Stimulated activated CD8-positive, alpha-beta memory T cell treated with anti-CD3 and anti-CD28 coated beads, Interleukin-4, amount 100 ng/mL, for 48 hours (primary cell): ENCODE results near the gene LTO1.

Experiments used
- DNase-seq: peaks from one replicate; pipeline ENCODE4 v3.0.0-alpha.2; 2020

LTO1 gene

DNA sequence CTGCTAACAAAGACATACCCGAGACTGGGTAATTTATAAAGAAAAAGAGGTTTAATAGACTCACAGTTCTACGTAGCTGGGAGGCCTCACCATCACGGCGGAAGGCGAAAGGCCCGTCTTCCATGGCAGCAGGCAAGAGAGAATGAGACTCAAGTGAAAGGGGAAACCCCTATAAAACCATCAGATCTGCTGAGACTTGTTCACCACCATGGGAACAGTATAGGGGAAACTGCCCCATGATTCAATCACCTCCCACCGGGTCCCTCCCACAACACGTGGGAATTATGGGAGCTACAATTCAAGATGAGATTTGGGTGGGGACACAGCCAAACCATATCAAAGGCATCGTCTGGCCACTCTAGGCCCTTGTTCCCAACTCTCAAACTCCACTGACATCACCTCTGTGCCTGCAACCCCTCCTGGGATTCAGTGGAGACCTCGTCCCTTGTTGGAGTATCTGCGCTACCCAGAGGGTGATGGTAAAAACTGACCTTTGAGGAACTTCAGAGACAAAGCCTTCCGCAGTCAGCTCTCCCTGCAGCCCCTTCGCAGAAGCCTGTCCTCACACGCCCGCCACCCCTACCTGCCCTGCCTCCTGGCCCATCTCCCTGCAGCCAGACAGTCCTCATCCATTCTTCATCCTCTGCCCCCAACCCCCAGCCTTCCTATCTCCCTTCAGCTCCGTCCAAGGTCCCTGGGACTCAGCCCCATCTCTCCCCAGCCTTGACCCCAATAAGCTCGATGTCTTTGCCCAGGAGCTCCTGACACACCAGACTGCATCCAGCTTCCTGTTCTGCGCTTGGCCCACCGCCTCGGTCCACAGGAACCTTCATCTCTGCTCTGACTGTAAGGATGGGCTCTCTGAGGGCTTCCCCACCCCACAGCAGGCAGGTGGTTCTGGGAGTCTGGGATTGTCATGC is 18.4 kb downstream of the LTO1 start:
- no peak for DNase-seq

DNA sequence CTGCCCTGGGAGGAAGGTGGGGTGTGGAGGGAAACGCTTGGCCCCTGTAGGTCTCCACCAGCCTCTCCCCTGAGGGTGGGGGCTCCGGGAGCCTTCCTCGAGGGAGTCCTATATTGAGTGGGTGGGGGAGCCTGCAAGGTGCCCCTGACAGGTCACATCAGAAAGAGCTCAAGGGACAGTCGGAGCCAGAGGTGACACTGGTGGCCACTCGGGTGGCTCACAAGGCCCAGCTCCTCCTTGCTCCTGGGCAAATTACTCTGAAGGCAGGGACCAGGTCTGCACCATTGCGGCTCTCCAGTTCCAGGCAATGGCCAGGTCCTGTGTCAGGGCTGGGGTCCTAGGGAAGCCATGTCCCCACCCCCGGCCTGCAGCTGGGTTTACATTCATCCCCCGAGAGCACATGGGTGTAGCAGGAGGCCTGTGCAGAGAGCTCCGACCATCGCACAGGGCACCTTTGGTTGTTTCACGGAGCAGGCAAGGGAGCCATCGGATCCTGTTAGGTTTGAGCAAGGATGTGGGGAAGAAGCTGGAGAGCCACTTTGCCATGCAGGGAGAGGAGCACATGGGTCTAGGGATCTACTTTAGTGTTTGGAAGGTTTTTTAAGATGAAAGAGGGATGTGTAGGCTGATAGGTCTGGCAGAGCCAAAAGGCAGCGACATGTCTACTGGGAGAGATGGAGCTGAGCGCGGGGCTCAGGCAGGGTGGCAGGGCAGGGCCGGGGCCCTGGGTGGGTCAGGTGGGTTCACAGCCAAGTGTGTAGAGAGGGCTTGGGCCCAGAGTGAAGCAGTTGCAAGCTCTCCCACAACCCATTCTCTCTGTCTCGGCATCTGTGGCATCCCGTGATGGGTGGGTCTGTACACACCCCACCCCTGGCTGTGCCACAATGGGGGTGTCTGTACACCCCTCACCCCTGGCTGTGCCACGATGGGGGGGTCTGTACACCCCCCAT is 19.4 kb downstream of the LTO1 start:
- no peak for DNase-seq

DNA sequence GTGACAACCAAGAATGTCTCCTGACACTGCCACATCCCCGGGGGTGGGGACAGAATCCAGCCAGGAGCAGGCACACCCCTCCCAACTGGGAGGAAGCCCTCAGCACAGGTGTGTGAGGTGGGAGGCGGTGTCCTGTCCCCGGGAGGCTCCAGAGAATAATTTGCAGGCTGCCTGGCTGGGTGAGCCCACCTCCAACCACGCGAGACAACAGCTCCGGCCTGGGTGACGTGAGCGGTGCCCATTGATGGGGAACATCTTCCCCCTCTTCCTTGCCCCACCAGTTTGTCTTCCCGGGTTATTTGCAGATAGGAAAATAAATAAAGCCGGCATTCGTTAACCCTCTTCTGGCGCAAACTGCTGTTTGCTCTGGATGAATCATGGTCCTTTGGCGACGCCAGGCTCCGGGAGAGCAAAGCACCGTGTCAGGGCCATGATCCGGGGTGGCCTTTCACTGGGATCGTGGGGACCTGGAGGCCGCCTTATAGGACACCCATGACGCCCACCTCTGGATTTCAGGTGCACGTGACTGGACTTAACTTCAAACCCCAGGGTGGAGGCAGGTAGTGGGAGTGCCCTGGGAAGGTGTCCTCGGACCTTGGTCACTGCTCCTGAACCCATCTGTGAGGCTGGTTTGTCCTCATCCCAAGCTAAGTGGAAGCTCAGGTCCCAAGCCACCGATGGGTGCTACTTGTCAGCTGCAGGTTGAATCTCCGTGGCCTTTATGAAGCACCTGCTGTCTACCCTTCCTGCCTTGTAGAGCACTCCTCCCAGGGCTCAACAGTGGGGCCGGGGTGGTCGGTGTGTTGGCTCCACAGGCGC is 20.3 kb downstream of the LTO1 start:
- no peak for DNase-seq

DNA sequence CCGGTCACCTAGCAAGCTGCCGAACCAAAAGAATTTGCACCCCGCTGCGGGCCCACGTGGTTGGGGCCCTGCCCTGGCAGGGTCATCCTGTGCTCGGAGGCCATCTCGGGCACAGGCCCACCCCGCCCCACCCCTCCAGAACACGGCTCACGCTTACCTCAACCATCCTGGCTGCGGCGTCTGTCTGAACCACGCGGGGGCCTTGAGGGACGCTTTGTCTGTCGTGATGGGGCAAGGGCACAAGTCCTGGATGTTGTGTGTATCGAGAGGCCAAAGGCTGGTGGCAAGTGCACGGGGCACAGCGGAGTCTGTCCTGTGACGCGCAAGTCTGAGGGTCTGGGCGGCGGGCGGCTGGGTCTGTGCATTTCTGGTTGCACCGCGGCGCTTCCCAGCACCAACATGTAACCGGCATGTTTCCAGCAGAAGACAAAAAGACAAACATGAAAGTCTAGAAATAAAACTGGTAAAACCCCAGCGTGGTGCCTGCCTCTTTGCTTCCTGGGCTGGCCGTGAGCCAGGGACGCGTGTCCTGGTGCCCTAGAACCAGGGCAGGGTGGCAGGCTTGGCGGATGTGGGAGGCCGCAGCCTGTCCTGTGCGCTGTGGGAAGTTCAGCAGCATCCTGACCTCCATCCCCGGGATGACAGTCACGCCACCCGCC is 21.0 kb downstream of the LTO1 start:
- DNase-seq: no peak

DNA sequence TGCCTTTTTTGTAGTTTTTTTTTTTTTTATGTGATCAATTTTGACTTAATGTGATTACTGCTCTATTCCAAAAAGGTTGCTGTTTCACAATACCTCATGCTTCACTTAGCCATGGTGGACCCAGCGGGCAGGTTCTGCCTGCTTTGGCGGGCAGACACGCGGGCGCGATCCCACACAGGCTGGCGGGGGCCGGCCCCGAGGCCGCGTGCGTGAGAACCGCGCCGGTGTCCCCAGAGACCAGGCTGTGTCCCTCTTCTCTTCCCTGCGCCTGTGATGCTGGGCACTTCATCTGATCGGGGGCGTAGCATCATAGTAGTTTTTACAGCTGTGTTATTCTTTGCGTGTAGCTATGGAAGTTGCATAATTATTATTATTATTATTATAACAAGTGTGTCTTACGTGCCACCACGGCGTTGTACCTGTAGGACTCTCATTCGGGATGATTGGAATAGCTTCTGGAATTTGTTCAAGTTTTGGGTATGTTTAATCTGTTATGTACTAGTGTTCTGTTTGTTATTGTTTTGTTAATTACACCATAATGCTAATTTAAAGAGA is 21.7 kb downstream of the LTO1 start:
- DNase-seq: no peak

DNA sequence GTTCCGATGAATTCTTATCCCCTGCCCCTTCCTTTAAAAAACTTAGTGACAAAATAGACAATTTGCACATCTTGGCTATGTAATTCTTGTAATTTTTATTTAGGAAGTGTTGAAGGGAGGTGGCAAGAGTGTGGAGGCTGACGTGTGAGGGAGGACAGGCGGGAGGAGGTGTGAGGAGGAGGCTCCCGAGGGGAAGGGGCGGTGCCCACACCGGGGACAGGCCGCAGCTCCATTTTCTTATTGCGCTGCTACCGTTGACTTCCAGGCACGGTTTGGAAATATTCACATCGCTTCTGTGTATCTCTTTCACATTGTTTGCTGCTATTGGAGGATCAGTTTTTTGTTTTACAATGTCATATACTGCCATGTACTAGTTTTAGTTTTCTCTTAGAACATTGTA is 22.2 kb downstream of the LTO1 start:
- no peak for DNase-seq

DNA sequence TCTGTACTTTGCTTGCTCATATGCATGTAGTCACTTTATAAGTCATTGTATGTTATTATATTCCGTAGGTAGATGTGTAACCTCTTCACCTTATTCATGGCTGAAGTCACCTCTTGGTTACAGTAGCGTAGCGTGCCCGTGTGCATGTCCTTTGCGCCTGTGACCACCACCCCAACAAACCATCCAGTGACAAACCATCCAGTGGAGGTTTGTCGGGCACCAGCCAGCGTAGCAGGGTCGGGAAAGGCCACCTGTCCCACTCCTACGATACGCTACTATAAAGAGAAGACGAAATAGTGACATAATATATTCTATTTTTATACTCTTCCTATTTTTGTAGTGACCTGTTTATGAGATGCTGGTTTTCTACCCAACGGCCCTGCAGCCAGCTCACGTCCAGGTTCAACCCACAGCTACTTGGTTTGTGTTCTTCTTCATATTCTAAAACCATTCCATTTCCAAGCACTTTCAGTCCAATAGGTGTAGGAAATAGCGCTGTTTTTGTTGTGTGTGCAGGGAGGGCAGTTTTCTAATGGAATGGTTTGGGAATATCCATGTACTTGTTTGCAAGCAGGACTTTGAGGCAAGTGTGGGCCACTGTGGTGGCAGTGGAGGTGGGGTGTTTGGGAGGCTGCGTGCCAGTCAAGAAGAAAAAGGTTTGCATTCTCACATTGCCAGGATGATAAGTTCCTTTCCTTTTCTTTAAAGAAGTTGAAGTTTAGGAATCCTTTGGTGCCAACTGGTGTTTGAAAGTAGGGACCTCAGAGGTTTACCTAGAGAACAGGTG is 23.1 kb downstream of the LTO1 start:
- no peak for DNase-seq

DNA sequence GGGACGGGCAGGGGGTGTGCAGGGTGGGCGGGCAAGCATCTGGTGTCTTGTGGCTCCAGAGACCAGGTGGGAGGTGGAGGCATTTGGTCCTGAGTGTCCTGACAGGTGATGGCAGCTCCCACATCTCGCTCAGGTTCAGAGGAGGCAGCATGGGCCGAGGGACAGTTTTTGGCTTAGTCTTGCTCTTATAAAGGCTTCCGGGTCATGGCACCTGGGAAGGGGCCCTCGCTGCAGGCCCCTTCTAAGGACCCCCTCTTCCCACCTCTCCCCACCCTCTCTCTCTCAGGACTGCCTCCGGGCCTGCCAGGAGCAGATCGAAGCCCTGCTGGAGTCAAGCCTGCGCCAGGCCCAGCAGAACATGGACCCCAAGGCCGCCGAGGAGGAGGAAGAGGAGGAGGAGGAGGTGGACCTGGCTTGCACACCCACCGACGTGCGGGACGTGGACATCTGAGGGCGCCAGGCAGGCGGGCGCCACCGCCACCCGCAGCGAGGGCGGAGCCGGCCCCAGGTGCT is 24.3 kb downstream of the LTO1 start:
- no peak for DNase-seq

DNA sequence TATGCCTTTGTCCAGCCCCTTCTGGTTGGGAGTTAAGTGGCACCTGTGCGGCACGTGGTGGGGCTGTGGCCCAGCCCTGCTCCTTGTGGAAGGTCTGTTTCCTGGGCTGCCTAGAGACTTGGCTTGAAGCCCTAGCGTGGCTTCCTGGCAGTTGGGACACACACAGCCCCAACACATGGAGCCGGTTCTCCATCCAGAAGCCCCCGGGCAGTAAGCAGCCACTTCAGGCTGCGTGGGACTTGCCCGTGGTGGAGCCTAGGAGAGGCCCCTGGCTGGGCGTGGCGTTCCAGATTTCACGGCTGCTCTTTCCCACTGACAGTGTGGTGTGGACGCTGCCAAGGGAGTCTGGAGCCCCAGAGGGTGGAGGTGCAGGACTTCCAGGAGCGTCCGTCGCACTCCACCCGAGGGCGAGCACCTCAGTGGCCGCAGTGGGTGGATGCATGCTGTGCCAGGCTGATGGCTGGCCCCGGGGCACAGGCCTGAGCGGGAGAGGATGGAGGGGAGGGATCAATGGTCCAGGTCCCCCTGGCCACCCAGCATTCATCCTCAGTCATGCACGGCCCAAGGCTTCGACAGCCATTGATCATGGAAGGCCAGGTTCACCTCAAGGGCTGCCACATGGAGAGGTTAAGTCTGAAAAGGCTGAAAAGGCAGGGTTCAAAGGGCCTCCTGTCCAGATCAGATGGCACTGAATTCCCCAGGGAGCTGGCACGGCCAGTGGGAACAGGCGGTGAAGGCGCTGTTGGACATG is 24.9 kb downstream of the LTO1 start:
- DNase-seq: no peak

DNA sequence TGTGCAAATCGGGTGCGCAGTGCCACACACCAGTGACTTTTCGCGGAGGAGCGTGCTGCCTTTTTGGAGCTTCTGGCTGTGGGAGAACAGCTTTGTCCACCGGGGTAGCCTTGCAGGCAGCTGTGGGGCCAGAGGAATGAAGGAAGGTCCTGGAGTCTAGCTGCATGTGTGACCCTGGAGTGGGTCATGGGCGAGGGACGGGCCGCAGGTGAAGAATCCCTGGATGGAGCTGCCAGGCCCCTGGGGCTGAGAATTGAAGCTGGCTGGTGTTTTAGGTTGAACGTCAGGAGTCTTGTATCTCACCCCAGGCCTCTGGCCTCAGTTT is 25.6 kb downstream of the LTO1 start:
- DNase-seq: no peak

DNA sequence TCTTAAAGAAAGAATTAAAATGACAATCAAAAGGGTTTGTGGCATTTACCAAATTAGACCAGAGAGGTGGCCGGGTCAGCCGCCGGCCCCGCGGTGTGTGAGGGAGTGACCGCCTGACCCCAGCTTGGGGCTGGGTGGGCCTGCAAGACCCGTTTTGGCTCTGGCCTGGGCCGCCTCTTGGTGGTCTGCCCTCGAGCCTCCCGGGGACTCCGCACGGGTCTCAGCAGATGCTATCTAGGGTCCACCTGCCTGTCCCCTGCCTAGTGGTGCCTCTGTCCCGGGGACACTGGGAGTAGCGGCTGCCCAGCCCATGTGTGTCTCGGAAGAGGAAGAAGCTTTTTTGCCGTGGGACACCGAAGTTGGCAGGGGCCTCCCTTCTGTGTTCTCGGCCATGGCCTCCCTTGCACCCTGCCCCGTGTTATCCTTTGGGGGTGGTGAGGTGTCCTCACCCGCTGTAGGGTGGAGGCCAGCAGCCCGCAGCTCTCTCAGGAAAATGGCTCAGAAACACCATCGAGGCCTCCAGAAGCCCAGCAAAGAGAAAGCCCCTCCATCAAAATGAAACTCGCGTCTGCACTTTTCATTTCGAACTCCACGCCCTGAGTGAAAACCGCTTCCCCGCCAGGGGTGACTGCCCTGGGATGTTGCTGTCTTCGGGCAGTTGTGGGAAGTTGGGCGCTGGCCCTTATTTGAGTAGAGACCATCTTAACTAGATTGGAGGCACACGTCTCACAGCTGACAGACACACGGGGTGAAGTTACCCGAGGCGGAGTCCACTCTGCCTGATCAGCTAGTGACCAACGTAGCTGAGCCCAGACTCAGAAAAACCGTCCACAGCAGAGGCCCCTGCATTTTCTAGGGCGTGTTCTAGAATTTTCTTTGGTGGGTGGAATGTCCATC is 26.2 kb downstream of the LTO1 start:
- DNase-seq: no peak

DNA sequence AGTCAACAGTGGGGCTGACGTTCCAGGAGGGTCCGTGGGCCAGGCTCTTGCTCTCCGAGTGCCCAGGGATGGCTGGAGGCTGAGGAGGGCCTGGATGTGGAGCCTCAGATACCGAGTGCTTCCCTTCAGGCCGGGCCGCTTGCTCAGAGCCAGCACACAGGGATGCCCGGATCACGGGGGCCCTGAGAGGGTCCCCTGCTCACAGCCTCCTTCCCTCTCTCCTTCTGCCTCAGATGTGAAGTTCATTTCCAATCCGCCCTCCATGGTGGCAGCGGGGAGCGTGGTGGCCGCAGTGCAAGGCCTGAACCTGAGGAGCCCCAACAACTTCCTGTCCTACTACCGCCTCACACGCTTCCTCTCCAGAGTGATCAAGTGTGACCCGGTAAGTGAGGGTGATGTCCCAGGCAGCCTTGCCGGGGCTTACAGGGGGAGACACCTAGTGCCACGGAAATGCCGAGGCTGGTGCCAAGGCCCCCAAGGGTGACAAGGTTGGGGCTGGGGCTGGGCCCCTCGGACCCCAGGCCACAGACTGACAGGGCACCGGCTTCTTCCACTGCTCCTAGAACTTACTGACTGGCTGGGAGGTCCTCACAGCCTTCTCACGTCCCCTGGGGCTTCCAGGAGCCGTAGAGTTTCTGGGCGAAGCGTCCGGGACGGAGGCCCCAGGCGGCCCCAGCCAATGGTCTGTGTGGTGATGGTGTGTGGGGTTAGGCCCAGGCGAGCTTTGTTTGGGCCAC is 27.2 kb downstream of the LTO1 start:
- no peak for DNase-seq

DNA sequence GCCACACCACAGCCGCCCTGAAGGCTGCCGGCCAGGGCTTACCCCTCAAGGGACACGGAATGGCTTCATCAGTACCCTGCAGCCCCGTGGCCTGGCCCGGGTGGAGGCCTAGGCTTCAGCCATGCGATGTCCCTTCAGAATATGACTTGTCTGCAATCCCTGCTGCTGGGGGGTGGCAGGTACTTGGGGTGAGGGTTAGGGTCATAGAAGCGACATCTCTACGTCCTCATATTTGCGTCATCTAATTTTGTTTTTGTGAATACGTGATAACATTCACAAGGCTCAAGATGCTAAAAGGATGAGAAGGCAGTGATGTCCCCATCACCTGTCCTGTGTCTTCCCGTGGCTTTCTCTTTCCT is 27.8 kb downstream of the LTO1 start:
- DNase-seq: no peak

DNA sequence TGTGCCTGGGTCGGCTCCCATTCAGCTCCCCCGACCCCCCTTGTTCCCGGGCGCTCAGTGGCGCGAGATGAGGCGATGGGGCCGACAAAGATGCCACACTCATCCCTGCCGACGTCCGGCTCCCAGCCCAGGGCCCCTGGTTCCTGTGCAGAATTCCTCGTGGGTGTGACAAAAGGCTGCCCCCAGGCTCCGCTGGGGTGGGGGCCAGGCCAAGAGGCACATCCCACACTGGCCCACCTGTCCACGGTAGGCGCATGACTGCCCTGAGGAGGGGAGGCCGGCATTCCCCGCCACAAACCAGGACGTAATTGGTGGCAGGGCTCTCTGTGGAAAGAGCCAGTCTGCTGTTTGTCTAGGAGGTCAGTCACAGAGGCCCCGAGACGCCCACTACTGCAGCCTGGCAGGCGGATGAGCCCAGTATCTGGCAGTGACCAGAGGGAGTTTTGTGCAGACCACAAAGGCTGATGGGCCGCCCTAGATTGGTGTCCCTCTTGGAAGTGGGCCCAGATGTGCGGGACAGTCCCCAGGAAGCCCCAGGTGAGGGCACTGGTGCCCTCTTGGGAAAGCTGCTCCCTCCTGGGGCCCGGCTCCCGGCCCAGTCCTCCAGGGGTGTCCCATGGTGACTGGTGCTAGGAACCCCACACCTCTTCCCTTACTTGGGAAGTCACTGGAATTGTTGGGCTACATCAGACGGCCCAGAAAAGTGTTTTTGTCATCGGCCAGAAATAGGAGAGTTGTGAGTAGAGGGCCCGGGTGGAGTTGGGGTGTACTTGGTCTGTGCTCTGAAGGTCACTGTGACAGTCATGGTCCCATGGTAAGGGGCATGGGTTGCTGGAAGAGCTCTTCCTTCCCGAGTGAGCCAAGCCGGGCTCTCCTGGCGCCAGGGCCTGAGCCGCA is 28.4 kb downstream of the LTO1 start:
- DNase-seq: no peak

DNA sequence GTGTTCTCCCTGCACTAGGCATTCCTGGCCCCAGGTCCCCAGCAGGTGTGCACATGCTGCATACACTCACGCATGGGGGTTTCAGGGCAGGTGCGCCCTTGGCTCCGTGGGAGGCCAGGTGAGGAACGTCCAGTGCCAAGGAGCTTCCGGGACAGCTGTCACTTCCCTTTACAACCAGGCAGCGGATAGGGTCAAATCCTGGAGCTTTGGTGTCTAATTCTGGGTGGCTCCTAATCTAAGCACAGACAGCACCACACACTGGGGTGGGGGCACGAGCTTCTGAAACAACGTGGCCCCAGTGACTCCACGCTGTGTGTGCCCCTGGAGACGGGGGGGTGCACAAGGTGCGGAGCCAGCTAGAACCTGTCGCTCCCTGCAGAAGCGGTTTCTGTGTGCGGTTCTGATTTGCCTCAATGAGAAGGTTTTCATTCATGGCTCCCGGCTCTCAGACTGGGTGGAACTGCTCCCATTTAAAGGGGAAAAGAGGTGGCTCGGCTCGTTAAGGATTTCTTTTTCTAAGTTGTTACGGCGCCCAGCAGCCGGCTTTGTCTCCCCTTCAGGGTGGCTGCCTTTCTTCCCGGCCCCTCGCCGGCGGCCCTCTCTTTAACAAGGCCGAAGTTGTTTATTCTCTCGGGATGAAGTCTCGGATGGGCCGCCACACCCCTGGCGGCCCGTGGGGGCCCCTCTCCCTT is 29.2 kb downstream of the LTO1 start:
- no peak for DNase-seq

DNA sequence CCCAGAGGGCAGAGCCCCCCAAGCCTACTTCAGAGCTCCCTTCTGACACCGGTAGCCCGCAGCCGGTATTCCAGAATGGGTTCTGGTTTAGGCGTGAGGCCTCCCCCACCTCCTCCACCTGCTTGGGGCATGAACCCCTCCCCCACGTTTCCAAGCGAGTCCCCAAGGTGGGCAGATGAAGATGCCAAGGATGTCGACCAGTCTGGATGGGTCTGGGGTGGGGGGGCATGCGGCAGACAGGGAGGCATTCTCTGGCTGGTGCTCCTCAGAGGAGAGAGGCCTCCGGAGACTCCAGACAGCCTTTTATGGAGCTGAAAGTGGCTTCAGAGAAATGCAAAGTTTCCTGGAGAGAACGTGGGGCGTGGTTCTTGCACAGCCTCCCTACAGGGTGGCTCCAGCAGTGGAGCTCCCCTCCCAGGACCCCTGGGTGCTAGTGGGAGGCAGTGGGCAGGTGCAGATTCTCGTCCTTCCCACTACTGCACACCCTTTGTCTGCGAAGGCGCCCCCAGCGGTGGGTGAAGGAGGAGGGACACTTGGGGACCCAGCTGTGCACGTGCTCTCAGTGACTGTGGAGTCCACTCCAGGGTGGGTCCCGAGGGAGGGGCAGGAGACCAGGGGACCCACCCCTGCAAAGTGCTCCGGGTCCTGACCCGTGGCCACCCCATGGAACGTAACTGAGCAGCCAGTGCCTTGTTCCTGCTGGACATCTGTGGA is 30.0 kb downstream of the LTO1 start:
- DNase-seq: no peak
